HEK293 (cell line): ENCODE data around the gene CACNA2D3.

Experiments
- MEIS1 ChIP-seq: sonication (generic); formaldehyde crosslinking; IDR thresholded peaks from 2 replicates; pipeline ENCODE4 v1.8.1; 2022; ENCODE audit warnings: missing genetic modification reagents, mild to moderate bottlenecking, borderline replicate concordance
- PATZ1 ChIP-seq: fragments of 450-650 bp; formaldehyde crosslinking; IDR thresholded peaks from 2 replicates; pipeline ENCODE4 v1.5.1; 2016; ENCODE audit warnings: missing biosample characterization, missing genetic modification characterization
- ZBTB44 ChIP-seq: fragments of 450-650 bp; IDR thresholded peaks from 2 replicates; pipeline ENCODE4 v1.5.1; 2018; ENCODE audit warnings: missing biosample characterization, mild to moderate bottlenecking, missing genetic modification characterization
- ZBTB49 ChIP-seq: fragments of 450-650 bp; formaldehyde crosslinking; IDR thresholded peaks from 2 replicates; pipeline ENCODE4 v1.5.1; 2016; ENCODE audit warnings: missing biosample characterization, missing genetic modification characterization, low read depth
- ZBTB8A ChIP-seq: fragments of 450-650 bp; formaldehyde crosslinking; IDR thresholded peaks from 2 replicates; pipeline ENCODE4 v1.5.1; 2016; ENCODE audit warnings: missing biosample characterization, missing genetic modification characterization
- ZNF140 ChIP-seq: fragments of 450-650 bp; formaldehyde crosslinking; IDR thresholded peaks from 2 replicates; pipeline ENCODE4 v1.5.1; 2016; ENCODE audit warnings: missing biosample characterization, missing genetic modification characterization
- TF ChIP-seq, protein P1 (sequence below): fragments of 450-650 bp; formaldehyde crosslinking; IDR thresholded peaks from 2 replicates; pipeline ENCODE4 v1.5.1; 2016; ENCODE audit warnings: missing biosample characterization, missing genetic modification characterization

DNA sequence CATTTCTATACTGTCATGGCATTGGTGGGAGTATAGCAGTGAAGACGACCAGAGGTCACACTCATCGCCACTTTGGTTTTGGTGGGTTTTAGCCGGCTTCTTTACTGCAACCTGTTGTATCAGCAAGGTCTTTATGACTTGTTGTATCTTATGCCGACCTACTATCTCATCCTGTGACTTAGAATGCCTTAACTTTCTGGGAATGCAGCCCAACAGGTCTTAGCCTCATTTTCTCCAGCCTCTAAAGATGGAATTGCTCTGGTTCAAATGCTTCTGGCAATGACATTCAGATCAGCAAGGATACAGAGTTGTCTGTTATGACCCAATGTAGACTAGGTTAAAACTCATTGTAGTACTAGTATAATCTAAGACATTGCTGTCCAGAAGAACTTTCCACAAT lies 860.5 kb downstream of the CACNA2D3 start:
- TF ChIP-seq ZNF140 (tag by site-specific recombination) (no peak), PATZ1 (tag by site-specific recombination) (no peak), ZBTB49 (no peak), ZBTB8A (tag by site-specific recombination) (no peak), ZBTB44 (tag by site-specific recombination) (no peak), MEIS1 (CRISPR knock-in tag) (no peak)
- TF ChIP-seq, protein P1, sequence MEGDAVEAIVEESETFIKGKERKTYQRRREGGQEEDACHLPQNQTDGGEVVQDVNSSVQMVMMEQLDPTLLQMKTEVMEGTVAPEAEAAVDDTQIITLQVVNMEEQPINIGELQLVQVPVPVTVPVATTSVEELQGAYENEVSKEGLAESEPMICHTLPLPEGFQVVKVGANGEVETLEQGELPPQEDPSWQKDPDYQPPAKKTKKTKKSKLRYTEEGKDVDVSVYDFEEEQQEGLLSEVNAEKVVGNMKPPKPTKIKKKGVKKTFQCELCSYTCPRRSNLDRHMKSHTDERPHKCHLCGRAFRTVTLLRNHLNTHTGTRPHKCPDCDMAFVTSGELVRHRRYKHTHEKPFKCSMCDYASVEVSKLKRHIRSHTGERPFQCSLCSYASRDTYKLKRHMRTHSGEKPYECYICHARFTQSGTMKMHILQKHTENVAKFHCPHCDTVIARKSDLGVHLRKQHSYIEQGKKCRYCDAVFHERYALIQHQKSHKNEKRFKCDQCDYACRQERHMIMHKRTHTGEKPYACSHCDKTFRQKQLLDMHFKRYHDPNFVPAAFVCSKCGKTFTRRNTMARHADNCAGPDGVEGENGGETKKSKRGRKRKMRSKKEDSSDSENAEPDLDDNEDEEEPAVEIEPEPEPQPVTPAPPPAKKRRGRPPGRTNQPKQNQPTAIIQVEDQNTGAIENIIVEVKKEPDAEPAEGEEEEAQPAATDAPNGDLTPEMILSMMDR (tag by site-specific recombination) = no peak
